K562 (cell line): Measurements from ENCODE around the gene HOATZ.

Experiments
- BHLHE40 ChIP-seq: IDR thresholded peaks from 2 replicates; pipeline ENCODE4 v1.6.1; 2011; ENCODE audit warnings: low read length, improper control_type of control experiment
- CHD7 ChIP-seq: fragments of 200-600 bp; sonication (generic); IDR thresholded peaks from one replicate; pipeline ENCODE4 v1.6.1; 2012; ENCODE audit warnings: mild to moderate bottlenecking, low read depth, low read length, inconsistent platforms
- CTCF ChIP-seq, 3 experiments: IDR thresholded peaks in 2 of 3; conservative IDR thresholded peaks in 1 of 3; 2 replicates each; pipeline ENCODE4 v1.5.1; 2011 to 2012; ENCODE audit warnings: low read length in 3 of 3, mild to moderate bottlenecking in 3 of 3, control low read depth in 2 of 3, improper control_type of control experiment in 1 of 3, inconsistent platforms in 1 of 3, low read depth in 1 of 3, mixed read lengths in 1 of 3, moderate library complexity in 1 of 3; ENCODE audit not compliant: insufficient read depth in 2 of 3
- HEY1 ChIP-seq: fragments of 250-450 bp; sonication (Bioruptor Pico); IDR thresholded peaks from 2 replicates; pipeline ENCODE4 v1.5.0; 2020; ENCODE audit warnings: mild to moderate bottlenecking, moderate library complexity, borderline replicate concordance
- KAT7 ChIP-seq: sonication (generic); formaldehyde crosslinking; IDR thresholded peaks from 2 replicates; pipeline ENCODE4 v1.8.0; 2022; ENCODE audit warnings: missing genetic modification reagents, mild to moderate bottlenecking, borderline replicate concordance
- KDM5B ChIP-seq: fragments of 200-600 bp; sonication (generic); IDR thresholded peaks from 2 replicates; pipeline ENCODE4 v1.6.1; 2012; ENCODE audit warnings: low read depth, mild to moderate bottlenecking, moderate library complexity, low read length, control low read depth, inconsistent platforms; ENCODE audit not compliant: insufficient replicate concordance

- TF ChIP-seq CTCF (IDR thresholded peaks at IDR 0.05 in 2 of 3, conservative IDR thresholded peaks at IDR 0.05 in 1 of 3; ENCODE audit: insufficient read depth in 2 of 3, low read depth in 1 of 3, low read length in 3 of 3) (no peak), HEY1 (no peak), KAT7 (no peak), CHD7 (no peak), KDM5B (no peak), BHLHE40 (no peak)
These were observed 24.0 kb downstream of the HOATZ start for GRCh38 chr11:111538407-111539114.
